ENCODE data around the gene FOXN3. TPM values are rescaled to one million over a fixed set of nuclear protein-coding genes. Genes with fewer than 3 reads are reported as not detected.

FOXN3 gene
- polyA plus RNA-seq, 1 donor from 2014 or later, result 10.3 TPM

GRCh38 chr14:89368490-89369477 is 48.2 kb downstream of the FOXN3 start:
- no peaks in the 10 kb centered on the region for H4K20me1 ChIP-seq (ENCODE audit: insufficient read depth)
- no peaks in the 10 kb centered on the region for H3K9me3 ChIP-seq (ENCODE audit: low read length)
- H3K36me3 ChIP-seq (ENCODE audit: insufficient read depth, low read length), result no peaks in the 10 kb centered on the region
- no peak overlapping the region for H2AFZ ChIP-seq (ENCODE audit: low read depth, low read length)
- no peak overlapping the region for H3K27ac ChIP-seq (ENCODE audit: low read length)
- no peaks in the 10 kb centered on the region for H3K27me3 ChIP-seq (ENCODE audit: insufficient read depth, low read depth, low read length)
- H3K4me2 ChIP-seq (ENCODE audit: low read length), result no peak overlapping the region
- no peaks in the 10 kb centered on the region for H3F3A ChIP-seq (ENCODE audit: insufficient read depth, low read length, poor library complexity, severe bottlenecking)
- no peaks in the 10 kb centered on the region for H3K79me2 ChIP-seq (replicated peaks; ENCODE audit: insufficient read depth, low read length)
- H3K9me2 ChIP-seq (ENCODE audit: insufficient read depth, low read length), result no peaks in the 10 kb centered on the region
- no peak overlapping the region for H3K4me3 ChIP-seq (ENCODE audit: low read length)
- H3K9ac ChIP-seq (ENCODE audit: low read length), result no peak overlapping the region
- TF ChIP-seq TAF1 (IDR thresholded peaks at IDR 0.05; ENCODE audit: low read depth) (no peak), SMC3 (conservative IDR thresholded peaks at IDR 0.05; ENCODE audit: poor library complexity) (no peak), EP300 (conservative IDR thresholded peaks at IDR 0.05; ENCODE audit: poor library complexity, severe bottlenecking) (no peak)

- Histone ChIP-seq H3K27me3 (ENCODE audit: insufficient read depth, low read depth, low read length) (no peaks in the 10 kb centered on the region), H3K4me3 (ENCODE audit: low read length) (no peak overlapping the region), H3K9me2 (ENCODE audit: insufficient read depth, low read length) (no peaks in the 10 kb centered on the region), H3K27ac (ENCODE audit: low read length) (no peak overlapping the region), H3K4me2 (ENCODE audit: low read length) (no peak overlapping the region), H3K9me3 (ENCODE audit: low read length) (no peaks in the 10 kb centered on the region), H4K20me1 (ENCODE audit: insufficient read depth) (no peaks in the 10 kb centered on the region), H3K9ac (ENCODE audit: low read length) (no peak overlapping the region), H3K36me3 (ENCODE audit: insufficient read depth, low read length) (no peaks in the 10 kb centered on the region), H3K79me2 (replicated peaks; ENCODE audit: insufficient read depth, low read length) (no peaks in the 10 kb centered on the region), H3F3A (ENCODE audit: insufficient read depth, low read length, poor library complexity, severe bottlenecking) (no peaks in the 10 kb centered on the region), H2AFZ (ENCODE audit: low read depth, low read length) (no peak overlapping the region)
- no peak for TF ChIP-seq RAD21 (conservative IDR thresholded peaks at IDR 0.05)
- no peak for TF ChIP-seq TAF1 (IDR thresholded peaks at IDR 0.05; ENCODE audit: low read depth)
- TF ChIP-seq CTCF (IDR thresholded peaks at IDR 0.05; ENCODE audit: poor library complexity, severe bottlenecking), result no peak
- TF ChIP-seq EP300 (conservative IDR thresholded peaks at IDR 0.05; ENCODE audit: poor library complexity, severe bottlenecking), result no peak
Observed at GRCh38 chr14:89367779-89368120, 49.3 kb downstream of the FOXN3 start.

GRCh38 chr14:89366864-89367778 is 49.9 kb downstream of the FOXN3 start:
- Histone ChIP-seq H3K4me2 (ENCODE audit: low read length) (no peak overlapping the region), H3K4me3 (ENCODE audit: low read length) (no peak overlapping the region), H3K36me3 (ENCODE audit: insufficient read depth, low read length) (no peaks in the 10 kb centered on the region), H3K9me3 (ENCODE audit: low read length) (no peaks in the 10 kb centered on the region), H3K9me2 (ENCODE audit: insufficient read depth, low read length) (no peaks in the 10 kb centered on the region), H2AFZ (ENCODE audit: low read depth, low read length) (no peak overlapping the region), H3K27ac (ENCODE audit: low read length) (no peak overlapping the region), H3K9ac (ENCODE audit: low read length) (no peak overlapping the region), H3K27me3 (ENCODE audit: insufficient read depth, low read depth, low read length) (no peaks in the 10 kb centered on the region), H3F3A (ENCODE audit: insufficient read depth, low read length, poor library complexity, severe bottlenecking) (no peaks in the 10 kb centered on the region), H4K20me1 (ENCODE audit: insufficient read depth) (no peaks in the 10 kb centered on the region), H3K79me2 (replicated peaks; ENCODE audit: insufficient read depth, low read length) (no peaks in the 10 kb centered on the region)
- no peak for TF ChIP-seq RAD21 (conservative IDR thresholded peaks at IDR 0.05)
- no peak for TF ChIP-seq REST (IDR thresholded peaks at IDR 0.05; ENCODE audit: borderline replicate concordance)
- no peak for TF ChIP-seq EP300 (conservative IDR thresholded peaks at IDR 0.05; ENCODE audit: poor library complexity, severe bottlenecking)
- TF ChIP-seq CTCF (IDR thresholded peaks at IDR 0.05; ENCODE audit: poor library complexity, severe bottlenecking), result no peak
- TF ChIP-seq SMC3 (conservative IDR thresholded peaks at IDR 0.05; ENCODE audit: poor library complexity), result no peak
- TF ChIP-seq EZH2 (IDR thresholded peaks at IDR 0.05; ENCODE audit: borderline replicate concordance, insufficient read depth, low read length, poor library complexity, severe bottlenecking), result no peak
- no peak for TF ChIP-seq MXI1 (conservative IDR thresholded peaks at IDR 0.05; ENCODE audit: poor library complexity, severe bottlenecking)
- TF ChIP-seq TAF1 (IDR thresholded peaks at IDR 0.05; ENCODE audit: low read depth), result no peak
- no peak for TF ChIP-seq POLR2AphosphoS5 (IDR thresholded peaks at IDR 0.05)

Measured in neural cell (in vitro differentiated cells).